Measurements from ENCODE around the gene BTLA.
"Not testable (repeated sequence)": the region's sequence is repeated elsewhere in the genome, so short reads cannot be mapped to it uniquely, and the experiment has no call there.

The BTLA gene

GRCh38 chr3:112498914-112499711 lies at the start of gene BTLA:
TSS of gene BTLA (minus strand) at chr3:112499472. CDS start at chr3:112499358, 114 bp downstream.
- DNase-seq, result no peak

- DNase-seq, result no peak
Measured at GRCh38 chr3:112546216-112546759, 47.0 kb upstream of the BTLA start.

- DNase-seq, result no peak
Measured at GRCh38 chr3:112539825-112540650, 40.8 kb upstream of the BTLA start.

- no peak for DNase-seq
Measured at GRCh38 chr3:112531358-112531781, 32.1 kb upstream of the BTLA start.

- DNase-seq, result no peak
Measured at GRCh38 chr3:112530573-112530972, 31.3 kb upstream of the BTLA start.

- DNase-seq, result not testable (repeated sequence)
Measured at GRCh38 chr3:112524127-112524526, 24.9 kb upstream of the BTLA start.

GRCh38 chr3:112519424-112520001 lies 20.2 kb upstream of the BTLA start:
- DNase-seq, result peak; percentile 68

- DNase-seq, result not testable (repeated sequence)
Measured at GRCh38 chr3:112518970-112519369, 19.7 kb upstream of the BTLA start.

GRCh38 chr3:112514527-112515128 lies 15.4 kb upstream of the BTLA start:
- no peak for DNase-seq

GRCh38 chr3:112512320-112512719 lies 13.0 kb upstream of the BTLA start:
- no peak for DNase-seq

- DNase-seq, result no peak
Measured at GRCh38 chr3:112508860-112509259, 9.6 kb upstream of the BTLA start.

GRCh38 chr3:112508261-112508660 lies 9.0 kb upstream of the BTLA start:
- no peak for DNase-seq

GRCh38 chr3:112505907-112506306 lies 6.6 kb upstream of the BTLA start:
- DNase-seq, result no peak

- DNase-seq, result no peak
Measured at GRCh38 chr3:112504123-112504522, 4.9 kb upstream of the BTLA start.

GRCh38 chr3:112503304-112503972 lies 4.2 kb upstream of the BTLA start:
- DNase-seq, result no peak

GRCh38 chr3:112500621-112501020 lies 1.3 kb upstream of the BTLA start:
- DNase-seq, result no peak

- DNase-seq, result no peak
Measured at GRCh38 chr3:112497897-112498548, 1.2 kb downstream of the BTLA start.

GRCh38 chr3:112496366-112497067 lies 2.8 kb downstream of the BTLA start:
- no peak for DNase-seq

- DNase-seq, result not testable (repeated sequence)
Measured at GRCh38 chr3:112494448-112494767, 4.9 kb downstream of the BTLA start.

- DNase-seq, result no peak
Measured at GRCh38 chr3:112492124-112492523, 7.1 kb downstream of the BTLA start.

GRCh38 chr3:112491373-112491772 lies 7.9 kb downstream of the BTLA start:
- DNase-seq, result no peak

Measured in KG1 (cell line).